B cell (primary cell): Measurements from ENCODE around the gene PRDM10. TPM values are rescaled to one million over a fixed set of nuclear protein-coding genes. Genes with fewer than 3 reads are reported as not detected.

Source experiments
- ATAC-seq: fragments of 200-7000 bp; cut with Tn5 transposase; one replicate; pipeline ENCODE4 v1.10.0; 2021; ENCODE audit warnings: low read depth, mild to moderate bottlenecking, moderate number of reproducible peaks, moderate library complexity
- CTCF ChIA-PET: fragments of 350-600 bp; sonication (Branson Sonifier 250); formaldehyde crosslinking; loops from one replicate; lab custom pipeline; 2021; ENCODE audit warnings: antibody characterized with exemption, inconsistent platforms; lab: Charles Lee
- POLR2A ChIA-PET: fragments of 350-600 bp; sonication (Branson Sonifier 250); formaldehyde crosslinking; loops from one replicate; lab custom pipeline; 2021; ENCODE audit warnings: antibody characterized with exemption; lab: Charles Lee
- DNase-seq: peaks from one replicate; pipeline ENCODE4 v3.0.0; 2013
- H2AFZ ChIP-seq: 2 replicates; pipeline ENCODE4 v1.6.1; 2012; ENCODE audit warnings: mild to moderate bottlenecking, low read depth, low read length; ENCODE audit not compliant: insufficient read depth, poor library complexity, severe bottlenecking
- H3K27ac ChIP-seq, 2 donors: 1 replicate in 1 of 2; 2 replicates in 1 of 2; pipeline ENCODE4 v1.5.1; 2012 to 2013; ENCODE audit warnings: low read length in 2 of 2, mild to moderate bottlenecking in 2 of 2, moderate library complexity in 1 of 2
- H3K27me3 ChIP-seq, 4 experiments: fragments of 200-600 bp in 1 of 4; sonication (generic) in 1 of 4; replicated peaks in 1 of 4; 1 replicate in 2 of 4; 2 replicates in 2 of 4; pipeline versions ENCODE4 v1.6.1 to v1.7.0; 2013 to 2016; ENCODE audit warnings: low read length in 3 of 4, mild to moderate bottlenecking in 2 of 4, mixed read lengths in 1 of 4, moderate library complexity in 1 of 4; ENCODE audit not compliant: insufficient read depth in 4 of 4, control insufficient read depth in 3 of 4; ENCODE audit errors: control extremely low read depth in 1 of 4
- H3K36me3 ChIP-seq, 2 experiments: replicated peaks in 1 of 2; 1 replicate in 1 of 2; 2 replicates in 1 of 2; pipeline versions ENCODE4 v1.6.1 to v1.7.1; 2013; ENCODE audit warnings: low read length in 1 of 2; ENCODE audit not compliant: insufficient read depth in 2 of 2, control insufficient read depth in 1 of 2; ENCODE audit errors: control extremely low read depth in 1 of 2, extremely low read depth in 1 of 2
- H3K4me1 ChIP-seq, 2 donors: fragments of 200-600 bp in 1 of 2; sonication (generic) in 1 of 2; 1 replicate in 1 of 2; 2 replicates in 1 of 2; pipeline versions ENCODE4 v1.5.1 to v1.6.1; 2013 to 2017; ENCODE audit warnings: low read length in 2 of 2; ENCODE audit not compliant: control insufficient read depth in 2 of 2, insufficient read depth in 2 of 2
- H3K4me2 ChIP-seq: replicated peaks from 2 replicates; pipeline ENCODE3; 2012; ENCODE audit warnings: mild to moderate bottlenecking, low read depth, low read length; ENCODE audit not compliant: poor library complexity, severe bottlenecking
- H3K4me3 ChIP-seq, 5 experiments: fragments of 200-600 bp in 1 of 5; sonication (generic) in 1 of 5; 1 replicate in 3 of 5; 2 replicates in 2 of 5; pipeline versions ENCODE4 v1.5.1 to v1.7.0; 2011 to 2016; ENCODE audit warnings: low read length in 4 of 5, mild to moderate bottlenecking in 4 of 5, low read depth in 2 of 5, control low read depth in 1 of 5, moderate library complexity in 1 of 5; ENCODE audit not compliant: insufficient read depth in 1 of 5; ENCODE audit errors: control extremely low read depth in 1 of 5, extremely low read depth in 1 of 5
- H3K79me2 ChIP-seq: fragments of 200-600 bp; sonication (generic); one replicate; pipeline ENCODE4 v1.6.0; 2016; ENCODE audit warnings: low read length; ENCODE audit not compliant: control insufficient read depth, insufficient read depth
- H3K9ac ChIP-seq: fragments of 200-600 bp; sonication (generic); 2 replicates; pipeline ENCODE4 v1.6.1; 2017; ENCODE audit warnings: mild to moderate bottlenecking, low read length, moderate library complexity
- H3K9me3 ChIP-seq, 3 donors: one replicate each; pipeline versions ENCODE4 v1.6.1 to v1.7.1; 2013; ENCODE audit warnings: low read length in 2 of 3; ENCODE audit not compliant: control insufficient read depth in 2 of 3, insufficient read depth in 1 of 3; ENCODE audit errors: control extremely low read depth in 1 of 3
- H4K20me1 ChIP-seq: 2 replicates; pipeline ENCODE4 v1.6.0; 2012; ENCODE audit warnings: mild to moderate bottlenecking, low read length; ENCODE audit not compliant: insufficient read depth, control insufficient read depth, poor library complexity, severe bottlenecking
- H3K27ac Mint-ChIP-seq: one replicate; pipeline ENCODE4 v1.8.0; 2021; ENCODE audit warnings: mixed read lengths
- H3K27me3 Mint-ChIP-seq: one replicate; pipeline ENCODE4 v1.8.0; 2021; ENCODE audit warnings: mixed read lengths
- H3K4me1 Mint-ChIP-seq: one replicate; pipeline ENCODE4 v1.8.0; 2021; ENCODE audit warnings: mixed read lengths
- H3K4me3 Mint-ChIP-seq: one replicate; pipeline ENCODE4 v1.8.0; 2021; ENCODE audit warnings: mixed read lengths
- H3K9me3 Mint-ChIP-seq: one replicate; pipeline ENCODE4 v1.8.0; 2022; ENCODE audit warnings: mixed read lengths; ENCODE audit not compliant: insufficient read depth
- CTCF ChIP-seq: fragments of 200-600 bp; IDR thresholded peaks from one replicate; pipeline ENCODE4 v1.8.0; 2022; ENCODE audit warnings: antibody characterized with exemption, mild to moderate bottlenecking
- EZH2 ChIP-seq: IDR thresholded peaks from 2 replicates; pipeline ENCODE4 v1.6.1; 2012; ENCODE audit warnings: borderline replicate concordance, low read depth, mild to moderate bottlenecking, moderate library complexity, low read length; ENCODE audit not compliant: insufficient read depth, poor library complexity, severe bottlenecking
- WGBS: methylation state at CpG from one replicate; pipeline ENCODE4 v1.1.5; 2013; ENCODE audit warnings: missing lambda C conversion rate; ENCODE audit not compliant: insufficient coverage; 5-methylcytosine and 5-hydroxymethylcytosine counted together
- intact Hi-C: fragments of 100-400 bp; cut with micrococcal nuclease; formaldehyde crosslinking; loops from one replicate; pipeline ENCODE4 v1.10.0; 2022
- polyA plus RNA-seq: library from polyadenylated mRNA; depleted of rRNA; stranded (reverse); fragments of >200 nt; gene quantifications from 2 replicates; pipeline ENCODE4 v1.2.3, GENCODE V29; 2012
- total RNA-seq, 2 donors: library from RNA; stranded (reverse); fragments of 120-200 nt in 1 of 2; gene quantifications; 1 replicate in 1 of 2; 2 replicates in 1 of 2; pipeline versions ENCODE4 v1.2.3 to v1.2.4, GENCODE V29; 2013 to 2022

Gene PRDM10
- total and polyA plus RNA-seq, 2 donors (not counting 1 experiment from before 2014, with no cell fraction given), result 4.5 to 17.5 TPM

GRCh38 chr11:129944696-129945095, 57.9 kb downstream of the PRDM10 start:
- TF ChIP-seq CTCF (no peak), EZH2 (no peak)
- no peak for DNase-seq
- ChIA-PET POLR2A (no interaction called here), CTCF (no interaction called here)
- intact Hi-C loops, result no loop called here
- Histone ChIP-seq H3K36me3 (peaks cover 0 to 17% of the 10 kb centered on the region in 2 experiments), H3K27ac (no peak overlapping the region), H3K4me3 (no peak overlapping the region), H4K20me1 (no peaks in the 10 kb centered on the region), H3K9me3 (no peaks in the 10 kb centered on the region), H3K27me3 (no peaks in the 10 kb centered on the region), H3K79me2 (no peaks in the 10 kb centered on the region), H3K4me2 (no peak overlapping the region), H3K4me1 (peaks cover 0 to 5% of the 10 kb centered on the region in 2 donors), H2AFZ (no peak overlapping the region), H3K9ac (no peak overlapping the region)
- Mint-ChIP-seq H3K27me3 (no peaks in the 10 kb centered on the region), H3K4me3 (no peak overlapping the region), H3K27ac (no peak overlapping the region), H3K9me3 (no peaks in the 10 kb centered on the region), H3K4me1 (peaks cover 10% of the 10 kb centered on the region)
- WGBS, result 98% methylated on average over 17 of the region's 18 CpGs
- no peak for ATAC-seq

GRCh38 chr11:129943036-129943435, 59.6 kb downstream of the PRDM10 start:
- H3K27me3 Mint-ChIP-seq, result no peaks in the 10 kb centered on the region
- Histone ChIP-seq H3K9me3 (no peaks in the 10 kb centered on the region), H3K79me2 (no peaks in the 10 kb centered on the region), H3K27me3 (no peaks in the 10 kb centered on the region), H3K4me1 (peaks cover 0 to 5% of the 10 kb centered on the region in 2 donors), H2AFZ (no peak overlapping the region), H3K4me2 (no peak overlapping the region), H4K20me1 (no peaks in the 10 kb centered on the region), H3K36me3 (peaks cover 0 to 17% of the 10 kb centered on the region in 2 experiments), H3K27ac (no peak overlapping the region), H3K4me3 (no peak overlapping the region), H3K9ac (no peak overlapping the region)
- no peak for DNase-seq
- TF ChIP-seq CTCF (no peak), EZH2 (no peak)
- ATAC-seq, result no peak
- intact Hi-C loops, result no loop called here
- ChIA-PET POLR2A (no interaction called here), CTCF (no interaction called here)
- no peak overlapping the region for H3K4me3 Mint-ChIP-seq
- H3K4me1 Mint-ChIP-seq, result peaks cover 7% of the 10 kb centered on the region
- H3K27ac Mint-ChIP-seq, result no peak overlapping the region
- H3K9me3 Mint-ChIP-seq, result no peaks in the 10 kb centered on the region
